Measurements from ENCODE around the gene PKNOX1. TPM values are rescaled to one million over a fixed set of nuclear protein-coding genes. Genes with fewer than 3 reads are reported as not detected.
"Not testable (repeated sequence)": the region's sequence is repeated elsewhere in the genome, so short reads cannot be mapped to it uniquely, and the experiment has no call there.

The PKNOX1 gene
- total and polyA plus RNA-seq, 9 of the 15 experiments (the other 6 are each of a cell fraction or from before 2014, with no cell fraction given), result 8.8 to 25.9 (median 13.2) TPM

GRCh38 chr21:42958122-42958521 is 16.2 kb upstream of the PKNOX1 start (continued):
- TF ChIP-seq MGA (IDR thresholded peaks at IDR 0.05) (peak; percentile 17; the same call in 1 of the 2 replicates), DPF2 (IDR thresholded peaks at IDR 0.05) (peak; percentile 17; the same call in 1 of the 2 replicates), ATF1 (tag; IDR thresholded peaks at IDR 0.05) (peak; percentile 40; the same call in 1 of the 2 replicates)
- TF ChIP-seq ATF1 (CRISPR knock-in tag; IDR thresholded peaks at IDR 0.05), result not testable (repeated sequence)

All from K562 (cell line).